Stimulated activated CD4-positive, alpha-beta T cell treated with anti-CD3 and anti-CD28 coated beads, TNF-alpha, amount 100 ng/mL, for 24 hours (primary cell): ENCODE measurements around the gene TBC1D3I.
"Not testable (repeated sequence)": the region's sequence is repeated elsewhere in the genome, so short reads cannot be mapped to it uniquely, and the experiment has no call there.

Experiments
- DNase-seq, 3 experiments: peaks; one replicate each; pipeline ENCODE4 v3.0.0-alpha.2; 2020; ENCODE audit warnings: low read depth in 3 of 3

Gene TBC1D3I

DNA sequence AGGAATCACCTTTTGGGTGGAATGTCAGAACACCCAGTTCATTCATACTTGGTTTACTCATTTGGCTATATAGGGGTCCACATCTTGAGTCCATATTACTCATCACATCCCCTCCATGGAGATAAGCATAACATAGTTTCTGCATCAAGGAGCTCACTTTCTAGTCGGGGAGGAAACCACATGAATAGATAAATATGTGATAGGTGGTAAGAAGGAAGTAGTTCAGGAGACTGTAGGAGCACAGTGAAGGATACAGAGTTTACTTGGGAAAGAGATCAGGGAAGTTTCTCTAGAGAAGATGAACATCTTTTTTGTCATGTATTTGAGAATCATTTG is 57.9 kb downstream of the TBC1D3I start:
- DNase-seq, result not testable (repeated sequence)

DNA sequence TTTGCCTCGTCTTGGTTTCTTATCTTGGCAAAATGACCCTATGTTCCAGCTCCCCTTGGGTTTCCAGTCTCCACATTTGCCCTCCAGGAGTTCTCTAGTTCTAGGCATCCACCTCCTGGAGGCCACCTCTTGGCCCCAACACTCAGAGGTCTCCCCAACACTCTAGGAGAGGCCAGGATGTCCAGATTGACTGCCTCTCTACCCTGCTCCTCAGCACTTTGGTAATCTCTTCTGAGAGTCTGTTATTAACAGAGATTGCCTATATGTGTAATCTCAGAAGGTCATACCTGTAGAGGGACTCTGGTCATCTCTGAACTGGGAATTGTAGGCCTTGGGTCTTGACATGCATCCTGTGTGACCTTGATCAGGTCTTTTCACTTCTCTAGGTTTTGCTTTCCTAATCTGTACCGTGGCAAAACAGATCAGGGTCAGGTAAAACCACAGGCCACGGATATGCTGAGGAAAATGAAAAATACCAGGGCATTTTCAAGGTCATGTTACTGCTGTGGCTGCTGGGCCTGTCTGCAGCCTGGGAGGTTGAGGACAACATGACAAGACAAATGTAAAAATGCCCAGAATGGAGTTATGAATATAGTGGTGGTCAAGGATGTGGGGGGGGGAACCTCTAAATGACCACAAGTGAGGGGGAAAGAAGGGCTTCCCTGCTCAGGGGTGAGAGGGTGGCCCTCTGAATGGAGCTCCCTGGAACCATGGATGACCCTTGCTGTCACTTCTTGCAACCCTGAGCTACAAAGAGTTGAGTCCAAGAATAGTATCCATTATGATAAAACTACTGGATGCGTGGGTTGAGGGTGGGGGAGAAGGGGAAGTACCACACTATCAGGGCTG is 58.5 kb downstream of the TBC1D3I start:
- DNase-seq, result no peak

DNA sequence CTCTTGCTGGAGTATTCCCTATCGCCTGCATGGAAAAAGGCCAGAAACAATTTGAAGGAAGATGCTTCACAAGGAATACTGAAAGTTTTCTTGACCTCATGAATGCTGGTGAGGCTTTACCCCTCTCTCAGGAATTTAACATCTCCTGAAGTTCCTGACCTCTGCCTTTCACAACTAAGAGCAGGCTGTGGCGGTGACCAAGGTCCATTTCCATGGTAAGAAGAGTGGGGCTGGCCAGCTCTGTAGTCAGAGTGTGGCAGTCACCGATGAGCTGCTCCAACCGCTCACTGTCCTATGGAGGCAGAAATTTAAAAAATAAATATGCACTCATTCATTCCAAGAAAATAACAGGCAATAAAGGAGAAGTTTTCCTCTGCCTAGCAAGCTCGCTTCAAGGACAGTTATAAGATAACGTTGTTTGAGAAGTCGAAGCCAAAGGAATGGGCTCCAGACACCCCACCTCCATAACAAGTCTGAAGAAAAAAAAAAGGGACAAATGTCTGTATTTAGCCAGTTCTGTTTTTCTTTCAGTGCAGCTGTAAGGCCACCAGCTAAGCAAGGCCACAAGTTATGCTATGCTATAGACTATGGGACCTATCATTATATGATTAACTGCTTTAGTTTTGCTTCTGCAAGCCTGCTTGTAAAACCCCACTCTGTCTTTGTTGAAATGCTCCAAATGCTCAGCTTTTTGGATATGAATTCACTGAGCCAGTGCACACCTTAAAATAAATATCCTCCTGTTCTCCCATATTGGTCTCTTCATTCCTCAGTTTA is 59.5 kb downstream of the TBC1D3I start:
- no peak for DNase-seq
